HG03521 (cell line): ENCODE measurements around the gene SLC10A7.

Source experiments
- ATAC-seq: cut with Tn5 transposase; IDR thresholded peaks from one replicate; pipeline ENCODE4 v1.9.1; 2021; ENCODE audit warnings: mild to moderate bottlenecking, moderate library complexity; ENCODE audit not compliant: unreplicated experiment

Gene SLC10A7

DNA sequence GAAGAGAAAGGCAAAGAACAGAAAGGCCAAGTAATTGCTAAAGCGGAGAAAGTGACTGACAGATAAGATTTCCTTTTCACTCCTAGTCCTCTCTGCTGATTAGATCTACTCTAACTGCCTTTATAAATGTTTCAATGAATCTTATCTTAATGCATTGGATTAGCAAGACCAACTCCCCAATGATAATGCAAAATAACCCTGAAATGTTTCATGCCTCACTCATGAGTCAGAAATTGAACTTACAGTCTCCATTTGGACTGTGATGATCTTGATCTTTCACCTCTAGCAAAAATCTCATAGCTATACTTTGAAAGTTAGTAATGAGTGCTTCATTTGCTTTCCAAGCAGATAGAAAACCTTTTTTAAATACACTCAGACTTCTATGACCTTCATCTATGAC lies 26.5 kb downstream of the SLC10A7 start:
- ATAC-seq = no peak

DNA sequence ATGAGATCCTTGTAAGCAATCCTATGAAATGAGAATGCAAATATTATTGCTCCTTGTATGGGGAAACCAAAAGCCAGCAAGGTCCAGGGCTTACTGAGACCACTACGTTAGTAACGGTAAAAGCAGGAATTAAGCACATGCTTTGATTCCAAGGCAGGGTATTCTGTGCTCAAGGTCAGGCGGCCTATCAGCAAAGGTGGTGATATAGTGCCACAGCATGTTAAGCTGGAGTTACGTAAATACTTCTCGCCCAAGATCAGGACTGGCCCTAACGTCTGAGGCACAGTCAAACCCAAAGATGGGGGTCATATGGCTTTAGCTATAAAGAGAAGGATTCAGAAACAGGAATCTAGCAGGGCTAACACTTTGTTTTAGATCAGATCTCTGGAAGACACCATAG lies 27.6 kb downstream of the SLC10A7 start:
- no peak for ATAC-seq

DNA sequence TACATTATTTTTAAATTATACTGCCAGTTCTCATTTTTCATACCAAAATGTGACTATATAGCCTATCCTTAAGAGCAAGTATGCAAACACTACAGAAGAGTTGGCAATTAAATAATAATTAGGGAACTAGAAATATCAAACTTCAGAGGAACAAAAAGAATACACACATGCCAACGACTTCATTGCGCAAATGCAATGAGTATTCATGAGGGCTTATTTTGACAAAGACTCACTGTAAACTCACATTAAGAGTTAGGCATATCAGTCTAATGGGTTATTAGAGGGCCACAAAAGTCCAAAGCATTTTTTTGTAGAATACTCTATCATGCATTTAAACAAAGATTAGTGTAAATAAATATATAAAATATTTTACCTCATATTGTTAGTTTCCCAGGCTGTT lies 31.6 kb downstream of the SLC10A7 start:
- ATAC-seq = no peak

DNA sequence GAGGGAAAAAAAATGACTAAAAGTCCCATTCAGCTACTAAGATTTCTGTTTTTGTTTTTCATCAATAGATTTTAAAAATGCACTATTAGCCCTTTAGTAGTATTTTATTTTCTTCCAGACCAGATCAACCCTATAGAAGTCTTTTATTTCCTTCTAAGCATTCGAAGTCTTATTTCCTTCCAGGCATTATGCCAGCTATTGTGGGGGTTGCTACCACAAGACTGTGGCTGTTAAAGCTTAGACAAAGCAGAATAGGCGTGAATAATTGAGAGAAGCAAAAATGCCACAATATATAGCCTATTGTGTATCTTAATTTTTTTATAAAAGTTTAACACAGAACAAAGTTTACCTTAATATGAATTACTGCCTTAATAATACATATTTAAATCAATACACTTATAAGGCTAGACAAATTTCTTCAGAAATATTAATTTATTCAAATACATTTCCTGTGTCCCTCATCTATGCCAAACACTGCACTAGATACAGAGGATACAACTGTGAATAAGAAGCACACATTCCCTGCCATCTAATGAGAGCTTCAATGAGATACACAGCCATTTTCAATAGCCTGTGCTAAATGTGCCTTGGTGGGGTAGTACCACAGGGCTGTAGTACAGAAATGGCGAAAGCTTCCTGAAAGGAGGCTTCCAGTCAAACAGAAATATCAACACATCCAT lies 33.1 kb downstream of the SLC10A7 start:
- ATAC-seq = no peak

GRCh38 chr4:146486565-146486964 lies 35.2 kb downstream of the SLC10A7 start:
- ATAC-seq = peak; percentile 70

DNA sequence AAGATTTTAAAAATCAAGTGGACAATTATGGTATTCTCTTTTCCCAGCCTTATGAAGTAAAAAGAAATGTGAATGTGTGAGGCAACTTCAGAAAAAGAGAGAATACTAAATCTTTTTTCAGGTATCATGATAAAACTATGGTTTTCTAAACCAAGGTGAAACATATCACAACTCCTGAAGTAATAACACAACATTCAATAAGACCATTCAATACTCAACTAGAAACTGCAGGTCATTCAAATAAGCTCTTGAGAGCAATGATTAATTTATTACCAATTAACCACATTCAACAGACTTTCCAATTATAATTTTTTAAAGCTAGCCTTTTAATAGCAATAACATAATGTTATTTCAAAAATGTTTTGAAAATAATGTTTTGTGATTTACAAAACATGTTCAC lies 35.8 kb downstream of the SLC10A7 start:
- no peak for ATAC-seq

DNA sequence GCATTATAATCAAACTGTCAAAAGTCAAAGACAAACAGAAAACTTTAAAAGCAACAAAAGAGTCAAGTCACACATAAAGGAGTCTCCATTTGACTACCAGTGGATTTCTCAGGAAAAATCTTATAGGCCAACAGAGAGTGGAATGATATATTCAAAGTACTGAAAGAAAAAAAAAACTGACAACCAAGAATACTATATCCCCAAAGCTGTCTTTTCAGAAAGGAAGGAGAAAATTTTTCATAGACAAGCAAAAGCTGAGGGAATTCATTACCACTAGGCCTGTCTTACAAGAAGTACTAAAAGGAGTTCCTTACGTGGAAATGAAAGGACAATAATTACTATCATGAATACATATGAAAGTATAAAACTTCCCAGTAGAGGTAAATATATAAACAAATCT lies 39.0 kb downstream of the SLC10A7 start:
- ATAC-seq = no peak

GRCh38 chr4:146481246-146481645 lies 40.5 kb downstream of the SLC10A7 start:
- no peak for ATAC-seq

- ATAC-seq = no peak
Measured at GRCh38 chr4:146478009-146478408, 43.7 kb downstream of the SLC10A7 start.

GRCh38 chr4:146477054-146477453 lies 44.7 kb downstream of the SLC10A7 start:
- no peak for ATAC-seq

DNA sequence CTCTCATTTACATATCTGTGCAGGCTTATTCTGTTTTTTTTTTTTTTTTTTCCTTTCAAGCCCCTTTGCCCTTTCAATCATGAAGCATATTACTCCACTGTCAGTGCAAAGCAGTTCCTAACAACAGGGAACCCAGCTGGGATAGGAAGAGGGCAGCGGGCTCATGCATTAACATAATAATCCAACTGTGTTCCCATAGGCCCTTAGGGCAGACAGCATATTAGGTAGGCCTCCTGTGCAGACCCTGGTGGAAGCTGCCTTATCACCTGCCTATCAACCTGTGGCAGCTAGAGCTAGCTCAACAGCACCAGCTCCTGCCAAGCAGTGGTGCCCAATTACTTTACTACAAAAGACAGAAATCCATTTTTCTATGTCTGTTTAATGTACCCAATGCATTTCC lies 49.3 kb downstream of the SLC10A7 start:
- ATAC-seq = no peak

GRCh38 chr4:146470604-146471003 lies 51.1 kb downstream of the SLC10A7 start:
- ATAC-seq = no peak

- no peak for ATAC-seq
Measured at GRCh38 chr4:146469022-146469421, 52.7 kb downstream of the SLC10A7 start.

DNA sequence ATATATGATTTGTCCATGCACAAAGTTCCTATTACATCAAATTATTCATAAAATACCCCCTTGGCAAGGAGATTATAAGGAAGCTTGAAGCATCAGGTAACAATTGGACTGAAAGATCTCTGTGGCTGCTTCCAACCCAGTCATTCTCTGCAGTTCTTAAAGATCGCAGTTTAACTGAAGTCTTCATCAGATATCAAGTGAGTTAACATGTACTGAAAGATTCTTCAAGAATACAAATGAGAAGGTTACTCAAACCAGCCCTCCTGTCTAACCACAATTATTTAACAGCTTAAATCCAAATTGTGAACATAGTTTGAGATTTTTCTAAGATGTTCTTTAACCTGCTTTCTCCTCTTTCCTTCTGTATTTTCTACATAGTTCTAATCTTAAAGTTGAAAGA lies 56.1 kb downstream of the SLC10A7 start:
- no peak for ATAC-seq

- no peak for ATAC-seq
Measured at GRCh38 chr4:146462251-146462650, 59.5 kb downstream of the SLC10A7 start.

- peak; percentile 81 for ATAC-seq
Measured at GRCh38 chr4:146458594-146458993, 63.1 kb downstream of the SLC10A7 start.

DNA sequence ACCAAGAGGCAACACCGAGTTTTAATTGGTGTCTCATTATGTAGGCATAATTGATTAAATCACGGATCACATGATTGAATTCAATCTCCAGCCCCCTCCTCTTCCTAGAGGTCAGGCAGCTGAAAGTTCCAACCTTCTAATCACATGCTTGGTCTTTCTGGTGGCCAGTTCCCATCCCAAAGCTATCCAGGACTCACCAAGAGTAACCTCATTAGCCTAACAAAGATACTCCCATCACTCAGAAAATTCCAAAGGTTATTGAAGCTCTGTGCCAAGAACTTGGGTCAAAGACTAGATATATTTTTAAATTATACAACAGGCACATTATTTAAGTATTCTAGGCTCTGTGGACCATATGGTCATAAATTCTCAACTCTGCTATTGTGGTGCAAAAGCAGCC lies 65.1 kb downstream of the SLC10A7 start:
- no peak for ATAC-seq

DNA sequence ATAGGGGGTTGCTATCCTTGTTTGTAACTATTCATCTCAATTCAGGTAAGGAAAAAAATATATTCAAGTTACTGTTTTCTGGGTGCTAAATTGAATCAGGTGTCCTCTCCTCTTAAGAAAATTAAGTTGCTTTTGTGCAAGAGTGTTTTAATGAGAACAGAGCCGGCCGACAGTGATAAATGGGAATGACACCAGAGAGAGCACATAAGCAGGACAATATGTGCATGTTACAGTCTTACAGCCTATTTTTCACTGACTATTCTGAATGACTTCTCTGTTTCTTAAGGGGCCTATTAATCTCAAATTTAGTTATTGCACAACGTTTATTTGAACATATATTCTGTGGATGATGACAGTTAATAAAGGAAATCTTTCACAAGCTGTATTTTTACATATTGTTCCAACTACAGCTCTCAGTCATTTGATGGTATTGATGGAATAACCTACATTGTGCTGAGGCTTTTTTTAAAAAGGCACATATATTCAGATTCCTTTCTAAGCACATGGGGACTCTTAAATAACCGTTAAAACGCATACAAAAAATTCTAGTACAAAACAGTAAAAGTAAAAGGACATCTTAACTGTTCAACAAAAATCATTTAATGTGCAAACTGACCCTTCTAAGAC lies 68.4 kb downstream of the SLC10A7 start:
- no peak for ATAC-seq

GRCh38 chr4:146450524-146450923 lies 71.2 kb downstream of the SLC10A7 start:
- ATAC-seq = peak; percentile 79

GRCh38 chr4:146446555-146446954 lies 75.2 kb downstream of the SLC10A7 start:
- no peak for ATAC-seq

GRCh38 chr4:146445198-146446150 lies 76.3 kb downstream of the SLC10A7 start:
- no peak for ATAC-seq

- ATAC-seq = no peak
Measured at GRCh38 chr4:146443525-146443924, 78.2 kb downstream of the SLC10A7 start.
